NCI-H226 (cell line): ENCODE results near the gene B4GALNT3.
"Not testable (repeated sequence)": the region's sequence is repeated elsewhere in the genome, so short reads cannot be mapped to it uniquely, and the experiment has no call there.

Experiments used
- DNase-seq: peaks from one replicate; pipeline ENCODE4 v3.0.0-alpha.2; 2015

Gene B4GALNT3

GRCh38 chr12:561391-561705, 101.6 kb downstream of the B4GALNT3 start:
- DNase-seq, result no peak

- DNase-seq, result no peak
Observed at GRCh38 chr12:561908-562593, 102.3 kb downstream of the B4GALNT3 start.

- DNase-seq, result no peak
Observed at GRCh38 chr12:562634-563033, 102.9 kb downstream of the B4GALNT3 start.

- DNase-seq, result peak; percentile 26
Observed at GRCh38 chr12:563250-563781, 103.6 kb downstream of the B4GALNT3 start.

GRCh38 chr12:563787-564298, 104.1 kb downstream of the B4GALNT3 start:
- no peak for DNase-seq

GRCh38 chr12:565161-565560, 105.4 kb downstream of the B4GALNT3 start:
- no peak for DNase-seq

- no peak for DNase-seq
Observed at GRCh38 chr12:565589-566105, 105.9 kb downstream of the B4GALNT3 start.

- no peak for DNase-seq
Observed at GRCh38 chr12:568486-568885, 108.7 kb downstream of the B4GALNT3 start.

- no peak for DNase-seq
Observed at GRCh38 chr12:569091-569676, 109.4 kb downstream of the B4GALNT3 start.

GRCh38 chr12:569803-570434, 110.2 kb downstream of the B4GALNT3 start:
- DNase-seq, result peak; percentile 71

- peak; percentile 89 for DNase-seq
Observed at GRCh38 chr12:570435-570920, 110.7 kb downstream of the B4GALNT3 start.

- DNase-seq, result peak; percentile 84
Observed at GRCh38 chr12:570921-571794, 111.4 kb downstream of the B4GALNT3 start.

- peak; percentile 44 for DNase-seq
Observed at GRCh38 chr12:571795-572531, 112.2 kb downstream of the B4GALNT3 start.

- peak; percentile 53 for DNase-seq
Observed at GRCh38 chr12:572532-572899, 112.8 kb downstream of the B4GALNT3 start.

- DNase-seq, result no peak
Observed at GRCh38 chr12:573232-573631, 113.5 kb downstream of the B4GALNT3 start.

- peak; percentile 33 for DNase-seq
Observed at GRCh38 chr12:574475-575128, 114.9 kb downstream of the B4GALNT3 start.

GRCh38 chr12:575129-575502, 115.4 kb downstream of the B4GALNT3 start:
- DNase-seq, result no peak

GRCh38 chr12:575948-576614, 116.3 kb downstream of the B4GALNT3 start:
- peak; percentile 52 for DNase-seq

- DNase-seq, result no peak
Observed at GRCh38 chr12:576615-577110, 116.9 kb downstream of the B4GALNT3 start.

GRCh38 chr12:577994-578747, 118.4 kb downstream of the B4GALNT3 start:
- DNase-seq, result not testable (repeated sequence)
